ENCODE data around the gene PLEK.

PLEK gene

GRCh38 chr2:68416081-68416675 is 51.1 kb downstream of the PLEK start:
- no peak for DNase-seq (ENCODE audit: low read depth)

GRCh38 chr2:68417926-68418325 is 52.8 kb downstream of the PLEK start:
- no peak for DNase-seq (ENCODE audit: low read depth)

- DNase-seq (ENCODE audit: low read depth), result no peak
Observed at GRCh38 chr2:68418419-68418818, 53.3 kb downstream of the PLEK start.

GRCh38 chr2:68418855-68419254 is 53.8 kb downstream of the PLEK start:
- no peak for DNase-seq (ENCODE audit: low read depth)

GRCh38 chr2:68420254-68420910 is 55.3 kb downstream of the PLEK start:
- DNase-seq (ENCODE audit: low read depth), result no peak

GRCh38 chr2:68423966-68424650 is 59.0 kb downstream of the PLEK start:
- DNase-seq (ENCODE audit: low read depth), result no peak

- no peak for DNase-seq (ENCODE audit: low read depth)
Observed at GRCh38 chr2:68425503-68425902, 60.4 kb downstream of the PLEK start.

- DNase-seq (ENCODE audit: low read depth), result no peak
Observed at GRCh38 chr2:68426446-68426845, 61.4 kb downstream of the PLEK start.

GRCh38 chr2:68426848-68427579 is 61.9 kb downstream of the PLEK start:
- no peak for DNase-seq (ENCODE audit: low read depth)

- no peak for DNase-seq (ENCODE audit: low read depth)
Observed at GRCh38 chr2:68428126-68428525, 63.0 kb downstream of the PLEK start.

- DNase-seq (ENCODE audit: low read depth), result no peak
Observed at GRCh38 chr2:68428746-68429145, 63.7 kb downstream of the PLEK start.

GRCh38 chr2:68429311-68429826 is 64.3 kb downstream of the PLEK start:
- no peak for DNase-seq (ENCODE audit: low read depth)

GRCh38 chr2:68431316-68431972 is 66.4 kb downstream of the PLEK start:
- DNase-seq (ENCODE audit: low read depth), result no peak

- no peak for DNase-seq (ENCODE audit: low read depth)
Observed at GRCh38 chr2:68432696-68433658, 67.9 kb downstream of the PLEK start.

- no peak for DNase-seq (ENCODE audit: low read depth)
Observed at GRCh38 chr2:68434981-68435380, 69.9 kb downstream of the PLEK start.

GRCh38 chr2:68435615-68436014 is 70.5 kb downstream of the PLEK start:
- DNase-seq (ENCODE audit: low read depth), result no peak

GRCh38 chr2:68436270-68436669 is 71.2 kb downstream of the PLEK start:
- DNase-seq (ENCODE audit: low read depth), result no peak

- no peak for DNase-seq (ENCODE audit: low read depth)
Observed at GRCh38 chr2:68438455-68439303, 73.6 kb downstream of the PLEK start.

GRCh38 chr2:68441179-68441993 is 76.3 kb downstream of the PLEK start:
- peak; percentile 64 for DNase-seq (ENCODE audit: low read depth)

Data from GM04504 (cell line).